OCI-LY3 (cell line): Measurements from ENCODE around the gene ART5.
"Not testable (repeated sequence)": the region's sequence is repeated elsewhere in the genome, so short reads cannot be mapped to it uniquely, and the experiment has no call there.

Source experiments
- H2AFZ ChIP-seq: fragments of 200-600, 300-600 bp; shearing (Covaris generic); 2 replicates; pipeline ENCODE4 v1.6.0; 2014; ENCODE audit warnings: antibody characterized with exemption, low read depth, low read length
- H3K27ac ChIP-seq: fragments of 200-600, 300-600 bp; sonication (generic); 2 replicates; pipeline ENCODE4 v1.5.1; 2014; ENCODE audit warnings: mild to moderate bottlenecking, low read length, moderate library complexity, mixed read lengths
- H3K27me3 ChIP-seq: fragments of 200-600, 300-600 bp; sonication (generic); 2 replicates; pipeline ENCODE4 v1.6.1; 2014; ENCODE audit warnings: low read depth, low read length, mixed read lengths
- H3K36me3 ChIP-seq: fragments of 200-600, 300-600 bp; sonication (generic); replicated peaks from 2 replicates; pipeline ENCODE3; 2014; ENCODE audit warnings: low read depth, low read length, mixed read lengths
- H3K4me1 ChIP-seq: fragments of 300-600, 200-600 bp; sonication (generic); 2 replicates; pipeline ENCODE4 v1.6.1; 2014; ENCODE audit warnings: low read length, mixed read lengths
- H3K4me2 ChIP-seq: fragments of 200-600, 300-600 bp; sonication (generic); 2 replicates; pipeline ENCODE4 v1.6.1; 2014; ENCODE audit warnings: low read length, mixed read lengths
- H3K4me3 ChIP-seq: fragments of 300-600, 200-600 bp; sonication (generic); 2 replicates; pipeline ENCODE4 v1.5.1; 2014; ENCODE audit warnings: antibody characterized with exemption, mild to moderate bottlenecking, low read length, moderate library complexity
- H3K79me2 ChIP-seq: fragments of 300-600, 200-600 bp; shearing (Covaris generic); 2 replicates; pipeline ENCODE4 v1.6.1; 2014; ENCODE audit warnings: mild to moderate bottlenecking, low read length, mixed read lengths
- H3K9ac ChIP-seq: fragments of 300-600, 200-600 bp; shearing (Covaris generic); 2 replicates; pipeline ENCODE4 v1.6.0; 2014; ENCODE audit warnings: mild to moderate bottlenecking, low read length, moderate library complexity
- H3K9me3 ChIP-seq: fragments of 200-600, 300-600 bp; shearing (Covaris generic); 2 replicates; pipeline ENCODE4 v1.6.1; 2014; ENCODE audit warnings: low read length, mixed read lengths; ENCODE audit not compliant: insufficient read depth
- H4K20me1 ChIP-seq: fragments of 200-600, 300-600 bp; sonication (generic); 2 replicates; pipeline ENCODE4 v1.6.1; 2016; ENCODE audit warnings: low read length, mixed read lengths; ENCODE audit not compliant: insufficient read depth
- EZH2phosphoT487 ChIP-seq: fragments of 200-600 bp; shearing (Covaris generic); IDR thresholded peaks from 2 replicates; pipeline ENCODE4 v1.6.1; 2018; ENCODE audit warnings: antibody characterized with exemption, mixed run types, low read depth
- TF ChIP-seq, protein P1 (sequence below): fragments of 200-600, 300-600 bp; sonication (generic); IDR thresholded peaks from 2 replicates; pipeline ENCODE4 v1.5.1; 2014; ENCODE audit warnings: antibody characterized with exemption, low read length, low read depth

ART5 gene

DNA sequence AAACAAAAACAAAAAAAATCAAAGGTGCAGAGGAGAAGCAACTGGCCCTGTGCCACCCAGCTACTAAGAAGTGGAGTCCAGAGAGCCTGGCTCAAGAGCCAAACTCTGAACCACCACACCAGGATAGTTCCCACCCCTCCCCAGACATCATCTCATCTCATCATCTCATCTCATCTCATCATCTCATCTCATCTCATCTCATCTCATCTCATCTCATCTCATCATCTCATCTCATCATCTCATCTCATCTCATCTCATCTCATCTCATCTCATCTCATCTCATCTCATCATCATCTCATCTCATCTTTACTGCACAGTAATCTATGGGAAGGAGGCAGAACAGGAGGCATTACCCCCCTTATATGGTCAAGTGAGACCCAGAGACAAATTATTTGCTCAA, 21.1 kb upstream of the ART5 start:
- Histone ChIP-seq H3K4me3 (no peak overlapping the region), H3K36me3 (peaks cover 7% of the 10 kb centered on the region), H2AFZ (no peak overlapping the region), H4K20me1 (no peaks in the 10 kb centered on the region), H3K4me1 (no peaks in the 10 kb centered on the region), H3K9me3 (no peaks in the 10 kb centered on the region), H3K79me2 (no peaks in the 10 kb centered on the region), H3K9ac (no peak overlapping the region), H3K27me3 (no peaks in the 10 kb centered on the region), H3K4me2 (no peak overlapping the region), H3K27ac (no peak overlapping the region)
- no peak for TF ChIP-seq EZH2phosphoT487
- TF ChIP-seq, protein P1, sequence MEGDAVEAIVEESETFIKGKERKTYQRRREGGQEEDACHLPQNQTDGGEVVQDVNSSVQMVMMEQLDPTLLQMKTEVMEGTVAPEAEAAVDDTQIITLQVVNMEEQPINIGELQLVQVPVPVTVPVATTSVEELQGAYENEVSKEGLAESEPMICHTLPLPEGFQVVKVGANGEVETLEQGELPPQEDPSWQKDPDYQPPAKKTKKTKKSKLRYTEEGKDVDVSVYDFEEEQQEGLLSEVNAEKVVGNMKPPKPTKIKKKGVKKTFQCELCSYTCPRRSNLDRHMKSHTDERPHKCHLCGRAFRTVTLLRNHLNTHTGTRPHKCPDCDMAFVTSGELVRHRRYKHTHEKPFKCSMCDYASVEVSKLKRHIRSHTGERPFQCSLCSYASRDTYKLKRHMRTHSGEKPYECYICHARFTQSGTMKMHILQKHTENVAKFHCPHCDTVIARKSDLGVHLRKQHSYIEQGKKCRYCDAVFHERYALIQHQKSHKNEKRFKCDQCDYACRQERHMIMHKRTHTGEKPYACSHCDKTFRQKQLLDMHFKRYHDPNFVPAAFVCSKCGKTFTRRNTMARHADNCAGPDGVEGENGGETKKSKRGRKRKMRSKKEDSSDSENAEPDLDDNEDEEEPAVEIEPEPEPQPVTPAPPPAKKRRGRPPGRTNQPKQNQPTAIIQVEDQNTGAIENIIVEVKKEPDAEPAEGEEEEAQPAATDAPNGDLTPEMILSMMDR = no peak

- no peak overlapping the region for H2AFZ ChIP-seq
- H3K4me3 ChIP-seq = no peak overlapping the region
- H3K9ac ChIP-seq = no peak overlapping the region
- no peaks in the 10 kb centered on the region for H3K79me2 ChIP-seq
- TF ChIP-seq, protein P1 = no peak
- TF ChIP-seq EZH2phosphoT487 = no peak
- H3K9me3 ChIP-seq = no peaks in the 10 kb centered on the region
- H4K20me1 ChIP-seq = no peaks in the 10 kb centered on the region
- no peaks in the 10 kb centered on the region for H3K27me3 ChIP-seq
- no peak overlapping the region for H3K4me2 ChIP-seq
- peaks cover 7% of the 10 kb centered on the region for H3K36me3 ChIP-seq
- no peaks in the 10 kb centered on the region for H3K4me1 ChIP-seq
- no peak overlapping the region for H3K27ac ChIP-seq
Observed at GRCh38 chr11:3660960-3661359, 19.2 kb upstream of the ART5 start.

DNA sequence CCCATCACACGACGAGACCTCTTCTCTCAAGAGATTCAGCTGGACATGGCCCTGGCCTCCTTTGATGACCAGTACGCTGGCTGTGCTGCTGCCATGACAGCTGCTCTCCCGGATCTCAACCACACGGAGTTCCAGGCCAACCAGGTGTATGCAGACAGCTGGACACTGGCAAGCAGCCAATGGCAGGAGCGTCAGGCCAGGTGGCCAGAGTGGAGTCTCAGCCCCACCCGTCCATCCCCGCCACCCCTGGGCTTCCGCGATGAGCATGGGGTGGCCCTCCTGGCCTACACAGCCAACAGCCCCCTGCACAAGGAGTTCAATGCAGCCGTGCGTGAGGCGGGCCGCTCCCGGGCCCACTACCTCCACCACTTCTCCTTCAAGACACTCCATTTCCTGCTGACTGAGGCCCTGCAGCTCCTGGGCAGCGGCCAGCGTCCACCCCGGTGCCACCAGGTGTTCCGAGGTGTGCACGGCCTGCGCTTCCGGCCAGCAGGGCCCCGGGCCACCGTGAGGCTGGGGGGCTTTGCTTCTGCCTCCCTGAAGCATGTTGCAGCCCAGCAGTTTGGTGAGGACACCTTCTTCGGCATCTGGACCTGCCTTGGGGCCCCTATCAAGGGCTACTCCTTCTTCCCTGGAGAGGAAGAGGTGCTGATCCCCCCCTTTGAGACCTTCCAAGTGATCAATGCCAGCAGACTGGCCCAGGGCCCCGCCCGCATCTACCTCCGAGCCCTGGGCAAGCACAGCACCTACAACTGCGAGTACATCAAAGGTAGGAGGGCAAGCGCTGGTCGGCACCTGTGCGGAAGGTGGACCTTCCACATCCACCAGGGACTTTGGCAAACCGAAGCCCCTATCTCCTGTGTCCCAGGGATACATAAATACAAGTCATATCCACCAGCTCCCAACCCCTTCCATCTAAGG, 18.1 kb upstream of the ART5 start:
- H3K4me1 ChIP-seq = no peaks in the 10 kb centered on the region
- H3K36me3 ChIP-seq = peaks cover 7% of the 10 kb centered on the region

GRCh38 chr11:3658252-3658651, 16.5 kb upstream of the ART5 start:
- TF ChIP-seq, protein P1 = no peak
- no peak for TF ChIP-seq EZH2phosphoT487
- no peak overlapping the region for H3K27ac ChIP-seq
- H3K4me2 ChIP-seq = no peak overlapping the region
- no peaks in the 10 kb centered on the region for H3K36me3 ChIP-seq
- no peak overlapping the region for H3K9ac ChIP-seq
- H3K27me3 ChIP-seq = peaks cover 6% of the 10 kb centered on the region
- H4K20me1 ChIP-seq = no peaks in the 10 kb centered on the region
- no peaks in the 10 kb centered on the region for H3K79me2 ChIP-seq
- no peaks in the 10 kb centered on the region for H3K9me3 ChIP-seq
- H3K4me3 ChIP-seq = no peak overlapping the region
- no peak overlapping the region for H2AFZ ChIP-seq
- H3K4me1 ChIP-seq = no peaks in the 10 kb centered on the region

More for the DNA sequence above, 18.1 kb upstream of the ART5 start:
- Histone ChIP-seq H3K9me3 (no peaks in the 10 kb centered on the region), H3K4me3 (no peak overlapping the region), H3K27ac (no peak overlapping the region), H2AFZ (no peak overlapping the region), H3K4me2 (no peak overlapping the region), H3K9ac (no peak overlapping the region), H3K79me2 (no peaks in the 10 kb centered on the region), H3K27me3 (peaks cover 4% of the 10 kb centered on the region), H4K20me1 (no peaks in the 10 kb centered on the region)
- no peak for TF ChIP-seq EZH2phosphoT487
- TF ChIP-seq, protein P1 = no peak

DNA sequence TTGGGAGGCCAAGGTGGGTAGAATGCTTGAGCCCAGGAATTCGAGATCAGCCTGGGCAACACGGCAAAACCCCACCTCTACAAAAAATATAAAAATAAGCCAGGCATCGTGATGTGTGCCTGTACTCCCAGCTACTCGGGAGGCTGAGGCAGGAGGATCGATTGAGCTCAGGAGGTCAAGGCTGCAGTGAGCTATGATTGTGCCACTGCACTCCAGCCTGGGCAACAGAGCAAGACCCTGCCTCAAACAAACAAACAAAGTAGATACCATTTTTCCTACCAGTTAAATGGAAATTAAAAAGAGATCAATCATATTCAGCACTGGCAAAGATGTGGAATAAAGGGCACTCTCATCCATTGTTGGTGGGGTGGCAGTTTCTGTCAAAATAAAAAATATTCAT, 15.5 kb upstream of the ART5 start:
- not testable (repeated sequence) for H3K27ac ChIP-seq, H3K9ac ChIP-seq, H3K4me2 ChIP-seq, H3K4me1 ChIP-seq, H4K20me1 ChIP-seq, H3K4me3 ChIP-seq, H3K27me3 ChIP-seq, H3K9me3 ChIP-seq, H3K36me3 ChIP-seq, H2AFZ ChIP-seq, H3K79me2 ChIP-seq
